ENCODE results near the gene ZNF524.

- TF ChIP-seq, protein P1, sequence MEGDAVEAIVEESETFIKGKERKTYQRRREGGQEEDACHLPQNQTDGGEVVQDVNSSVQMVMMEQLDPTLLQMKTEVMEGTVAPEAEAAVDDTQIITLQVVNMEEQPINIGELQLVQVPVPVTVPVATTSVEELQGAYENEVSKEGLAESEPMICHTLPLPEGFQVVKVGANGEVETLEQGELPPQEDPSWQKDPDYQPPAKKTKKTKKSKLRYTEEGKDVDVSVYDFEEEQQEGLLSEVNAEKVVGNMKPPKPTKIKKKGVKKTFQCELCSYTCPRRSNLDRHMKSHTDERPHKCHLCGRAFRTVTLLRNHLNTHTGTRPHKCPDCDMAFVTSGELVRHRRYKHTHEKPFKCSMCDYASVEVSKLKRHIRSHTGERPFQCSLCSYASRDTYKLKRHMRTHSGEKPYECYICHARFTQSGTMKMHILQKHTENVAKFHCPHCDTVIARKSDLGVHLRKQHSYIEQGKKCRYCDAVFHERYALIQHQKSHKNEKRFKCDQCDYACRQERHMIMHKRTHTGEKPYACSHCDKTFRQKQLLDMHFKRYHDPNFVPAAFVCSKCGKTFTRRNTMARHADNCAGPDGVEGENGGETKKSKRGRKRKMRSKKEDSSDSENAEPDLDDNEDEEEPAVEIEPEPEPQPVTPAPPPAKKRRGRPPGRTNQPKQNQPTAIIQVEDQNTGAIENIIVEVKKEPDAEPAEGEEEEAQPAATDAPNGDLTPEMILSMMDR (conservative IDR thresholded peaks at IDR 0.05; ENCODE audit: low read length), result no peak
- TF ChIP-seq EZH2phosphoT487 (IDR thresholded peaks at IDR 0.05; ENCODE audit: borderline replicate concordance, low read depth, low read length), result no peak
These were observed 50.1 kb downstream of the ZNF524 start for GRCh38 chr19:55650126-55650557.

All from OCI-LY7 (cell line).